ENCODE results near the gene PRKAG2. TPM values are rescaled to one million over a fixed set of nuclear protein-coding genes. Genes with fewer than 3 reads are reported as not detected.

Gene PRKAG2
- total RNA-seq, 4 donors from 2014 or later: 25.1 to 57.8 (median 46.7) TPM

DNA sequence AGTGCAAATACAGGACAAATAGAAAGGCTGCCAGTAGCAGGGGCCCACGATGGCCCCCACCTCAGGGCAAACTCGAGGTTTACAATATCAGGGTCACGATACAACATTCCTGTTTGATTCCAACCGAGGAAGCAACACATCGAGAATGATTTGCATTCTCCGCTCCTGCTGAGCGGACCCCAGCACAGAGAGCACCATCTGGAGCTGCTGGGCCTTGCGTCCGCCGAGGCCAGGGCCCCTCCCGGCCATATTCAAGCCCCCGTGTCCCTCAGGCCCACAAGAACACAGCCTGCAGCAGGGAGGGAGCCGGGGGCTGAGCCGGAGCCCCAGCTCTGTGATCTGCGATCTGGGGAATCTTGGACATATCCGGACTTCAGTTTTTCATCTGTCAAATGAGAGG lies 84.3 kb downstream of the PRKAG2 start:
- Histone ChIP-seq H3K4me3 (no peak overlapping the region), H3K4me1 (peaks cover 5 to 23% (median 9%) of the 10 kb centered on the region in 4 donors), H3K27me3 (no peaks in the 10 kb centered on the region), H3K9me3 (no peaks in the 10 kb centered on the region), H3K27ac (no peak overlapping the region), H3K36me3 (no peaks in the 10 kb centered on the region)
- in situ Hi-C loops (cut with MboI; ENCODE audit: low pct_ligation_motif_present in 1 of 4, low pct_unique_long_range_greater_than_20kb in 1 of 4, low sequenced_read_pairs in 3 of 4) (loop anchor here in 2 of 4 donors (25.0 kb wide), 1 partner anchor 145 kb away; no protein-coding TSS in a partner anchor), intact Hi-C loops (cut with DNase I; ENCODE audit: low total_unique reads) (loop anchor here (10.0 kb wide), 1 partner anchor 72 kb away; no protein-coding TSS in a partner anchor)
- no peak for DNase-seq
- 91% methylated on average over 16 of the region's 16 CpGs; no CpG with 5 or more reads in 1 of the 2 donors for WGBS, 2 donors (ENCODE audit: low coverage in 1 of 2)
- TF ChIP-seq, protein P1, sequence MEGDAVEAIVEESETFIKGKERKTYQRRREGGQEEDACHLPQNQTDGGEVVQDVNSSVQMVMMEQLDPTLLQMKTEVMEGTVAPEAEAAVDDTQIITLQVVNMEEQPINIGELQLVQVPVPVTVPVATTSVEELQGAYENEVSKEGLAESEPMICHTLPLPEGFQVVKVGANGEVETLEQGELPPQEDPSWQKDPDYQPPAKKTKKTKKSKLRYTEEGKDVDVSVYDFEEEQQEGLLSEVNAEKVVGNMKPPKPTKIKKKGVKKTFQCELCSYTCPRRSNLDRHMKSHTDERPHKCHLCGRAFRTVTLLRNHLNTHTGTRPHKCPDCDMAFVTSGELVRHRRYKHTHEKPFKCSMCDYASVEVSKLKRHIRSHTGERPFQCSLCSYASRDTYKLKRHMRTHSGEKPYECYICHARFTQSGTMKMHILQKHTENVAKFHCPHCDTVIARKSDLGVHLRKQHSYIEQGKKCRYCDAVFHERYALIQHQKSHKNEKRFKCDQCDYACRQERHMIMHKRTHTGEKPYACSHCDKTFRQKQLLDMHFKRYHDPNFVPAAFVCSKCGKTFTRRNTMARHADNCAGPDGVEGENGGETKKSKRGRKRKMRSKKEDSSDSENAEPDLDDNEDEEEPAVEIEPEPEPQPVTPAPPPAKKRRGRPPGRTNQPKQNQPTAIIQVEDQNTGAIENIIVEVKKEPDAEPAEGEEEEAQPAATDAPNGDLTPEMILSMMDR (IDR thresholded peaks at IDR 0.05): no peak
- TF ChIP-seq POLR2A (IDR thresholded peaks at IDR 0.05) (no peak), POLR2AphosphoS5 (IDR thresholded peaks at IDR 0.05) (no peak), EP300 (IDR thresholded peaks at IDR 0.05; ENCODE audit: low read depth) (no peak)

DNA sequence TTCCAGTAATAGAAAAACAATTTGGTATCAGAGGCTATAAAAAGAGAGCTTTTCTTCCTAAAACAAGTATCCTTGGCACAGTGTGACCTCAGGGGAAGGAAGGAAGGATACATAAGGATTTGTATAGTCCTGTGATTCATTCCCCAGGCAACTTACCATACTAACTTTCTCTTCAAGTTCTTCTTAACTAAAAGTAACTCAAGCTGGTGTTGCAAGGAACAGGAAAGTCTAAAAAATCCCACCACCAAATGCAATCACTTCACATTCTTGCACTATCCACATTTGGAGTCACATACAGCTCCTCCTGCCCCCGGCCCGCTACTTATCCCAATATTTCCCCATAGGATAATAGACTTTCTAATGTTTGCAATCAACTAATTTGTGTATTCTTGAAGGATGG lies 84.8 kb downstream of the PRKAG2 start:
- in situ Hi-C loops (cut with MboI; ENCODE audit: low pct_ligation_motif_present in 1 of 4, low pct_unique_long_range_greater_than_20kb in 1 of 4, low sequenced_read_pairs in 3 of 4) (loop anchor here in 2 of 4 donors (25.0 kb wide), 1 partner anchor 145 kb away; no protein-coding TSS in a partner anchor), intact Hi-C loops (cut with DNase I; ENCODE audit: low total_unique reads) (loop anchor here (10.0 kb wide), 1 partner anchor 73 kb away; no protein-coding TSS in a partner anchor)
- no peak for DNase-seq
- WGBS, 2 donors (ENCODE audit: low coverage in 1 of 2): 86% methylated on average over 2 of the region's 2 CpGs; no CpG with 5 or more reads in 1 of the 2 donors
- Histone ChIP-seq H3K9me3 (no peaks in the 10 kb centered on the region), H3K27ac (no peak overlapping the region), H3K4me1 (peaks cover 3 to 19% (median 6%) of the 10 kb centered on the region in 4 donors), H3K27me3 (no peaks in the 10 kb centered on the region), H3K4me3 (no peak overlapping the region), H3K36me3 (no peaks in the 10 kb centered on the region)
- TF ChIP-seq POLR2AphosphoS5 (IDR thresholded peaks at IDR 0.05): no peak
- no peak for TF ChIP-seq POLR2A (IDR thresholded peaks at IDR 0.05)
- TF ChIP-seq EP300 (IDR thresholded peaks at IDR 0.05; ENCODE audit: low read depth): no peak
- TF ChIP-seq, protein P1 (IDR thresholded peaks at IDR 0.05): no peak

DNA sequence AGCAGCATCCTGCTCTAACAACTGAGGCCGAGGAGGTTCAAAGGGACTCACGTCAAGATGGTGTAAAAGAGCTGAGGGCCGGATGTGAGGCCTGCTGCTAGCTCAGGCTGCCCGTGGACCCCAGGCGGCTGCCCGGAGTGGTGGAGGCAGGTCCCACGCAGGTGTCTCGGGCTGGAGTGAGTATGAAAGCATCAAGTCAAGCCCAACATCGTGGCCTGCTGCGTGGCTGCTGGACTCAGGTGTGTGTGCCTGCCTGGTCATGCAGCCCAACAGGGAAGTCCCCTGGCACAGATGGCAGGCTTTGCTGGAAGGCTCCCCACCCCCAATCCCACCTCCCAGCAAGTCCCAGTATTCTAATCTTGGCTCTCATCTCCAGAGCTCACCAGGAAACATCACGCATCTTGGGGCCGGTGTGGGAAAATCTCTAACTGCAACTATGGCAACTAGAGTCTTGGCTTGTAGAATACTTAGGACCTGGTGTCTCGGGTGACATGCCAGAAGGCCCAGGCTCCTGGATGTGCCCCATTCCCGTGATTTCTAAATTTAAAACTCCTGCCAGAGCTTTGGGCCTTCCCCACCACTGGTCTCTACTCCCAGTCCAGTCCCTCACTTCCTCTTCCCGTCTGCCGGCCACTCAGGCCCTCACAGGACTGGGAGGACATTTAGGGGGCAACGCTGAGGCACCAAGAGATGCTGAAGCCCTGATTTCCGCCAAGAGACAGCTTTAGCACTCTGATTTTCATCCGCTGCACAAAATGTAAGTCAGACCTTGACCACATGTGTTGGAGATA lies 85.9 kb downstream of the PRKAG2 start:
- Histone ChIP-seq H3K36me3 (no peaks in the 10 kb centered on the region), H3K9me3 (no peaks in the 10 kb centered on the region), H3K27ac (no peak overlapping the region), H3K27me3 (no peaks in the 10 kb centered on the region), H3K4me1 (peaks cover 0 to 8% (median under 1%) of the 10 kb centered on the region in 4 donors), H3K4me3 (no peak overlapping the region)
- DNase-seq: no peak
- no peak for TF ChIP-seq EP300 (IDR thresholded peaks at IDR 0.05; ENCODE audit: low read depth)
- no peak for TF ChIP-seq POLR2AphosphoS5 (IDR thresholded peaks at IDR 0.05)
- no peak for TF ChIP-seq POLR2A (IDR thresholded peaks at IDR 0.05)
- TF ChIP-seq, protein P1 (IDR thresholded peaks at IDR 0.05): no peak
- in situ Hi-C loops (cut with MboI; ENCODE audit: low pct_ligation_motif_present in 1 of 4, low pct_unique_long_range_greater_than_20kb in 1 of 4, low sequenced_read_pairs in 3 of 4): loop anchor here in 2 of 4 donors (25.0 kb wide), 1 partner anchor 146 kb away; no protein-coding TSS in a partner anchor
- 90 to 92% methylated on average over 6 to 19 of the region's 19 CpGs for WGBS, 2 donors (ENCODE audit: low coverage in 1 of 2)
- intact Hi-C loops (cut with DNase I; ENCODE audit: low total_unique reads): loop anchor here (10.0 kb wide), 1 partner anchor 74 kb away; no protein-coding TSS in a partner anchor

DNA sequence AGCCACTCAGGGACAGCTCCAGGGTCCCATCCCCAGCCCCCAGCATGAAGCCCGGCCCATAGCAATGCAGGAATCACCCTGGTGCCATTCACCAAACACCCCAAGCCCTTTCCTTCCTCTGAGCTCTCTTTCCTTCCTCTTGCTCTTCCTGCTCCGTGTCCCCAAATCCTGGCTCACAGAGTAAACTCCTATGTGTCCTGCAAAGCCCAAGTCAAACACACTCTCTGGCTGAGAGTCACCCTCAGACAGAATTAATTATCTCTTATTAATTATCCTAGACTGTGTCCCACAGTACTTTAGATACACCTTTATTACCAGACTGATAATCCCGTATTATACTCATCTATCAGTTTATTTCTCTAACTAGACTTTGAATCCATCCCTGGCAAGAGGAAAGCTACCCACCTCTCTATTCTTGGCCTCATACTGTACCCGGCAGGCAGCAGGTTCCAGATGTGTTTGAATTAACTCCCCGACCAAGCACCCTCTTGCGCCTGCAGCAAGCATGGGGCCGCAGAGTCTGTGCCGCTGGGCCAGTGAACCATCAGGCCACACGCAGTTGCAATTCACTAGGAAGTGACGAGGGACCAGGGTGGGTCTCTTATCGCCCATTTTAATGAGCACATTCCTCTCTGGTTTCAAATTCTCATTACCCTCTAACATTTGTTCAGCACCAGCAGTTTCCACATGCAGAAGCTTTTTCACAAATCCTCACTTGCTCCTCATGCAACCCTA lies 86.7 kb downstream of the PRKAG2 start:
- Histone ChIP-seq H3K27ac (no peak overlapping the region), H3K9me3 (no peaks in the 10 kb centered on the region), H3K27me3 (no peaks in the 10 kb centered on the region), H3K4me1 (peaks cover 0 to 6% (median 0%) of the 10 kb centered on the region in 4 donors), H3K36me3 (no peaks in the 10 kb centered on the region), H3K4me3 (no peak overlapping the region)
- TF ChIP-seq POLR2A (IDR thresholded peaks at IDR 0.05): no peak
- TF ChIP-seq, protein P1 (IDR thresholded peaks at IDR 0.05): no peak
- TF ChIP-seq EP300 (IDR thresholded peaks at IDR 0.05; ENCODE audit: low read depth): no peak
- TF ChIP-seq POLR2AphosphoS5 (IDR thresholded peaks at IDR 0.05): no peak
- intact Hi-C loops (cut with DNase I; ENCODE audit: low total_unique reads) (loop anchor here (10.0 kb wide), 1 partner anchor 75 kb away; no protein-coding TSS in a partner anchor), in situ Hi-C loops (cut with MboI; ENCODE audit: low pct_ligation_motif_present in 1 of 4, low pct_unique_long_range_greater_than_20kb in 1 of 4, low sequenced_read_pairs in 3 of 4) (loop anchor here in 2 of 4 donors (25.0 kb wide), 1 partner anchor 147 kb away; no protein-coding TSS in a partner anchor)
- WGBS, 2 donors (ENCODE audit: low coverage in 1 of 2): 94 to 100% methylated on average over 10 to 11 of the region's 11 CpGs
- no peak for DNase-seq

All from transverse colon (tissue), 4 donors.